HG02870 (cell line): ENCODE results near the gene MVB12B.
"Not testable (repeated sequence)": the region's sequence is repeated elsewhere in the genome, so short reads cannot be mapped to it uniquely, and the experiment has no call there.

ENCODE experiments used
- ATAC-seq: cut with Tn5 transposase; IDR thresholded peaks from one replicate; pipeline ENCODE4 v1.9.1; 2021; ENCODE audit warnings: mild to moderate bottlenecking, moderate library complexity; ENCODE audit not compliant: unreplicated experiment

Gene MVB12B

GRCh38 chr9:126527109-126527825 is 200.6 kb downstream of the MVB12B start:
- no peak for ATAC-seq

- ATAC-seq: no peak
Observed at GRCh38 chr9:126528111-126528510, 201.5 kb downstream of the MVB12B start.

GRCh38 chr9:126528915-126529314 is 202.3 kb downstream of the MVB12B start:
- ATAC-seq: no peak

- no peak for ATAC-seq
Observed at GRCh38 chr9:126531035-126531571, 204.5 kb downstream of the MVB12B start.

GRCh38 chr9:126531591-126531990 is 205.0 kb downstream of the MVB12B start:
- no peak for ATAC-seq

GRCh38 chr9:126532019-126532462 is 205.4 kb downstream of the MVB12B start:
- no peak for ATAC-seq

GRCh38 chr9:126532489-126532888 is 205.9 kb downstream of the MVB12B start:
- ATAC-seq: no peak

- ATAC-seq: no peak
Observed at GRCh38 chr9:126532951-126533925, 206.6 kb downstream of the MVB12B start.

GRCh38 chr9:126533926-126534310 is 207.3 kb downstream of the MVB12B start:
- no peak for ATAC-seq

GRCh38 chr9:126534431-126535186 is 208.0 kb downstream of the MVB12B start:
- ATAC-seq: no peak

- ATAC-seq: no peak
Observed at GRCh38 chr9:126536131-126536530, 209.5 kb downstream of the MVB12B start.

- no peak for ATAC-seq
Observed at GRCh38 chr9:126536841-126537465, 210.3 kb downstream of the MVB12B start.

- ATAC-seq: no peak
Observed at GRCh38 chr9:126538550-126538949, 211.9 kb downstream of the MVB12B start.

- ATAC-seq: not testable (repeated sequence)
Observed at GRCh38 chr9:126540398-126540797, 213.8 kb downstream of the MVB12B start.

GRCh38 chr9:126543490-126543889 is 216.9 kb downstream of the MVB12B start:
- ATAC-seq: no peak

GRCh38 chr9:126545106-126545505 is 218.5 kb downstream of the MVB12B start:
- ATAC-seq: no peak

GRCh38 chr9:126546036-126546435 is 219.4 kb downstream of the MVB12B start:
- ATAC-seq: no peak

GRCh38 chr9:126548312-126548711 is 221.7 kb downstream of the MVB12B start:
- ATAC-seq: no peak

GRCh38 chr9:126549246-126550006 is 222.8 kb downstream of the MVB12B start:
- ATAC-seq: no peak
